ENCODE data around the gene MADCAM1. TPM values are rescaled to one million over a fixed set of nuclear protein-coding genes. Genes with fewer than 3 reads are reported as not detected.

The MADCAM1 gene
- total RNA-seq, 2 donors from 2014 or later, result 4.5 to 7.3 TPM

DNA sequence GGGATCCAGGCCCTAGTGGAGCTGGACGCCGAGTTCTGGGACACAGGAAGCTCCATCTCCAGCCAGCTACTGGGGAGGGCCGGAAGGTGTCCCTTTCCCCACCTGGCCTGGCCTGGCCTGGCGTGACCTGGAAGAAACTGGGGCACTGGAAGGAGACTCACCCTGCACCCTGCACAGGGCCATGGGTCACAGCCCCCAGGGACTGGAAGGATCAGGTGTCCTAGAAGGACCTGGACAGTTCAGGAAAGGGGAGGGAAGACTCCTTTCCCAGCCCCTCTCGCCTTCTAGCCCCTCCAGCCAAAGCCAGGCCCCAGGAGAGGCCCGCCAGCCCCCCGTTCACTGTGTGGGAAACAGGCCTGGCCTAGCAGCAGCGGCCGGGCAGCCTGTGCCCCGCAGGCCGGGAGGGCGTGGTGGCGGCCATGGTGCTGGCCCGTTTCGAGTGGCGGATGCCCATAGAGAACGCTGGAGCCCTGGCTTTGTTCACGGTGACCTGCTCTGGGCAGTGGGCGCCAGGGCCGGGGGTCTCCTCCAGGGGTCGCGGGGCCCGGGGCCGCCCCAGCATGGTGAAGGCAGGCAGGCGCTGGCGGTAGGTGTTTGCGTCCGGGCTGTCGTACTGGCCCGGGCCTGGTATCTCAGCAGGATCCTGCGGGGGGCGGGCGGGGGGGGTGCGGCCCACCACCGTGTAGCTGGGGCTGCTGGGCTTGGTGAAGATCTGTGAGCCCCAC lies 32.6 kb upstream of the MADCAM1 start:
- no peak overlapping the region for H3K4me3 ChIP-seq
- H3K36me3 ChIP-seq, result no peaks in the 10 kb centered on the region
- no peak overlapping the region for H3K9ac ChIP-seq (ENCODE audit: low read depth in 2 of 2, low read length in 2 of 2)
- H3K27me3 ChIP-seq, result no peaks in the 10 kb centered on the region
- H3K4me1 ChIP-seq, result no peaks in the 10 kb centered on the region
- H3K9me3 ChIP-seq, result no peaks in the 10 kb centered on the region
- H3K27ac ChIP-seq, result no peak overlapping the region
- DNase-seq, result no peak
- intact Hi-C loops (cut with DNase I), result no loop called here
- TF ChIP-seq, protein P1, sequence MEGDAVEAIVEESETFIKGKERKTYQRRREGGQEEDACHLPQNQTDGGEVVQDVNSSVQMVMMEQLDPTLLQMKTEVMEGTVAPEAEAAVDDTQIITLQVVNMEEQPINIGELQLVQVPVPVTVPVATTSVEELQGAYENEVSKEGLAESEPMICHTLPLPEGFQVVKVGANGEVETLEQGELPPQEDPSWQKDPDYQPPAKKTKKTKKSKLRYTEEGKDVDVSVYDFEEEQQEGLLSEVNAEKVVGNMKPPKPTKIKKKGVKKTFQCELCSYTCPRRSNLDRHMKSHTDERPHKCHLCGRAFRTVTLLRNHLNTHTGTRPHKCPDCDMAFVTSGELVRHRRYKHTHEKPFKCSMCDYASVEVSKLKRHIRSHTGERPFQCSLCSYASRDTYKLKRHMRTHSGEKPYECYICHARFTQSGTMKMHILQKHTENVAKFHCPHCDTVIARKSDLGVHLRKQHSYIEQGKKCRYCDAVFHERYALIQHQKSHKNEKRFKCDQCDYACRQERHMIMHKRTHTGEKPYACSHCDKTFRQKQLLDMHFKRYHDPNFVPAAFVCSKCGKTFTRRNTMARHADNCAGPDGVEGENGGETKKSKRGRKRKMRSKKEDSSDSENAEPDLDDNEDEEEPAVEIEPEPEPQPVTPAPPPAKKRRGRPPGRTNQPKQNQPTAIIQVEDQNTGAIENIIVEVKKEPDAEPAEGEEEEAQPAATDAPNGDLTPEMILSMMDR (IDR thresholded peaks at IDR 0.05), result no peak

DNA sequence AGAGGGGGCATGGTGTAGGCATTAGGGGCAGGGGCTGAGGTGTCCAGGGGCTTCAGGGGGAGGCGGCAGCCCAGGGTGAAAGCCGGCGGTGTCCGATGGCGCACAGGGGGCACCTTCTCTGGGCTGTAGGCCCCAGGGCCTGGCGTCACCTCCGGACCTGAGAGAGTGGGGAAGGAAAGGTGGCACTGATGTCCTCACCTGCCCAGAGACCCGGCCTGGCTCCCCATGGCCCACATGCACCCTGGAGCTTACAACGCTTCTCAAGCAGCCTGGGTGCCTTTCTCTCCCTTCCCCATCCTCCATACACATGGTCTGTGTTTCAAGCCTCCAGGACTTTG lies 32.1 kb upstream of the MADCAM1 start:
- H3K27me3 ChIP-seq, result no peaks in the 10 kb centered on the region
- no peak overlapping the region for H3K27ac ChIP-seq
- no peaks in the 10 kb centered on the region for H3K36me3 ChIP-seq
- intact Hi-C loops (cut with DNase I), result no loop called here
- no peak overlapping the region for H3K9ac ChIP-seq (ENCODE audit: low read depth in 2 of 2, low read length in 2 of 2)
- TF ChIP-seq, protein P1 (IDR thresholded peaks at IDR 0.05), result no peak
- DNase-seq, result no peak
- H3K4me3 ChIP-seq, result no peak overlapping the region
- no peaks in the 10 kb centered on the region for H3K4me1 ChIP-seq
- no peaks in the 10 kb centered on the region for H3K9me3 ChIP-seq

DNA sequence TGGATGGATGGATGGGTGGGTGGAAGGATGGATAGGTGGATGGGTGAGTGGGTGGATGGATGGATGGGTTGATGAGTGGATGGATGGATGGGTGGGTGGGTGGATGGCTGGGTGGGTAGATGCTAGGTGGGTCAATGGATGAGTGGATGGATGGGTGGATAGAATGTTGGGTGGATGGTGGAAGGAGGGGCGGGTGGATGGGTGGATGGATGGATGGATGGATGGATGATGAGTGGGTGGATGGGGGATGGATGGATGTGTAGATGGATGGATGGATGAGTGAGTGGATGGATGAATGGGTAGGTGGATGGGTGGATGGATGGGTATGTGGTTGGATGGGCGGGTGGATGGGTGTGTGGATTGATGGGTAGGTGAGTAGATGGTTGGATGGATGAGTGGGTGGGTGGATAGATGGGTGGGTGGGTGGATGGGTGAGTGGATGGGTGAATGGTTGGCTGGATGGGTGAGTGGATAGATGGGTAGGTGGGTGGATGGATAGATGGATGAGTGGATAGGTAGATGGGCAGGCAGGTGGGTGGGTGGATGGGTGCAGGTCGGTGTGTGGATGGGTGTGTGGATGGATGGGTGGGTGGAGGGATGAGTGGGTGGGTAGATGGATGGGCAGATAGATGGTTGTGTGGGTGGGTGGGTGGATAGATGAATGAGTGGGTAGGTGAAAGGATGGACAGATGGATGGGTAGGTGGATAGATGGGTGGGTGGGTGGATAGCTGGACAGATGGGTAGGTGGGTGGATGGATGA lies 31.1 kb upstream of the MADCAM1 start:
- no peaks in the 10 kb centered on the region for H3K36me3 ChIP-seq
- no peak overlapping the region for H3K4me3 ChIP-seq
- no peak overlapping the region for H3K9ac ChIP-seq (ENCODE audit: low read depth in 2 of 2, low read length in 2 of 2)
- no peaks in the 10 kb centered on the region for H3K27me3 ChIP-seq
- no peak overlapping the region for H3K27ac ChIP-seq
- H3K4me1 ChIP-seq, result no peaks in the 10 kb centered on the region
- intact Hi-C loops (cut with DNase I), result no loop called here
- no peaks in the 10 kb centered on the region for H3K9me3 ChIP-seq
- DNase-seq, result no peak
- TF ChIP-seq, protein P1 (IDR thresholded peaks at IDR 0.05), result no peak

DNA sequence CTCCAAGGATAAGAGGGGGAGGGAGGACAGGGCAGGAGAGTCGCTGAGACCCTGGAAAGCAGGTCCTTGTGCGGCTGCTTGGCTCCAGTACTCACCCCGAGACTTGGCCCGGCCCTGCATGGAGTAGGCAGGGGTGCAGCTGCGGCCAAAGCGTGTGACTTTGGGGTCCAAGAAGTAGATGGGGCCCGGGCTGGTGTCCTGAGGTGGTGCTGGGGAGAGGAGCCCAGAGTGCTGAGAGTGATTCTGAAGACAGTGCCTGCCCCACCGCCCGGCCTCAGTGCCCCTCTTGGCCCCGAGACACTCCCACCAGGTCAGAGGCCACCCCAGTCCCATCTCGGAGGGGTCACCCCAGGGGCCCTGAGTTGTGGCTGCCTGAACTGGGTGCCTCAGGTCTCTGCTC lies 28.7 kb upstream of the MADCAM1 start:
- no peak overlapping the region for H3K27ac ChIP-seq
- H3K4me3 ChIP-seq, result no peak overlapping the region
- intact Hi-C loops (cut with DNase I), result no loop called here
- H3K36me3 ChIP-seq, result no peaks in the 10 kb centered on the region
- H3K9ac ChIP-seq (ENCODE audit: low read depth in 2 of 2, low read length in 2 of 2), result no peak overlapping the region
- TF ChIP-seq, protein P1 (IDR thresholded peaks at IDR 0.05), result no peak
- DNase-seq, result no peak
- no peaks in the 10 kb centered on the region for H3K4me1 ChIP-seq
- H3K9me3 ChIP-seq, result no peaks in the 10 kb centered on the region
- H3K27me3 ChIP-seq, result no peaks in the 10 kb centered on the region

DNA sequence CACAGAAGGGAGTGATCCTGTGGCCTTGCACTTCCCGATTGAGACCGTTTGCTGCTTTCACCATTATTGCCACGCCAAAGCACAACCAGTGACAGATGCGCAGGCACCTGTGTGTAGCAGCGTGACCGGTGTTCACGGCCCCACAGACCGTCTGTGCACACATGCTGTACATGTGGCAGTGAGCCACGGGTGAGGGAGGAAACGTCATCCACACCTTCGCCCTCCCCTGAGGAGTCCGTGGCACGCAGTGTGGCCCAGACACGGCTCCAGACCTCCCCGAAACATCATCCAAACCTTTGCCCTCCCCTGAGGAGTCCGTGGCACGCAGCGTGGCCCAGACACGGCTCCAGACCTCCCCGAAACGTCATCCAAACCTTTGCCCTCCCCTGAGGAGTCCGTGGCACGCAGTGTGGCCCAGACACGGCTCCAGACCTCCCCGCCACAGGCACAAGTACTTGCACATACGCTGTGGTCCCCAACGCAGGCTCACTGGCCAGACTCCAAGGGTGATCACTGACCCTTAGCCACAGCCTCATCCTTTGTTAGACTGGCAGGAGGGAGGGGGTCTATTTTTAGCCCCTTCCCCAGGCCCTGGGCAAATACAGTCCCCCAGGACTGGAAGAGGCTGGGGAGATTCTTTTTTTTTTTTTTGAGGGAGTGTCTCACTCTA lies 27.6 kb upstream of the MADCAM1 start:
- no peak overlapping the region for H3K9ac ChIP-seq (ENCODE audit: low read depth in 2 of 2, low read length in 2 of 2)
- no peaks in the 10 kb centered on the region for H3K9me3 ChIP-seq
- H3K27ac ChIP-seq, result no peak overlapping the region
- intact Hi-C loops (cut with DNase I), result no loop called here
- no peaks in the 10 kb centered on the region for H3K27me3 ChIP-seq
- H3K36me3 ChIP-seq, result no peaks in the 10 kb centered on the region
- no peak for DNase-seq
- H3K4me3 ChIP-seq, result no peak overlapping the region
- no peaks in the 10 kb centered on the region for H3K4me1 ChIP-seq
- TF ChIP-seq, protein P1 (IDR thresholded peaks at IDR 0.05), result no peak

Data from colonic mucosa (tissue), 4 donors.